ENCODE measurements around the gene AGAP1.

AGAP1 gene

GRCh38 chr2:235723371-235723770, 229.5 kb downstream of the AGAP1 start:
- DNase-seq = no peak

- no peak for DNase-seq
Observed at GRCh38 chr2:235723811-235724465, 230.1 kb downstream of the AGAP1 start.

- no peak for DNase-seq
Observed at GRCh38 chr2:235725016-235725489, 231.2 kb downstream of the AGAP1 start.

GRCh38 chr2:235725841-235726240, 232.0 kb downstream of the AGAP1 start:
- DNase-seq = no peak

- no peak for DNase-seq
Observed at GRCh38 chr2:235726554-235726953, 232.7 kb downstream of the AGAP1 start.

- DNase-seq = no peak
Observed at GRCh38 chr2:235727174-235727573, 233.3 kb downstream of the AGAP1 start.

GRCh38 chr2:235727891-235728799, 234.3 kb downstream of the AGAP1 start:
- DNase-seq = no peak

GRCh38 chr2:235728800-235729556, 235.1 kb downstream of the AGAP1 start:
- DNase-seq = no peak

GRCh38 chr2:235729557-235729947, 235.7 kb downstream of the AGAP1 start:
- no peak for DNase-seq

GRCh38 chr2:235730115-235730514, 236.3 kb downstream of the AGAP1 start:
- no peak for DNase-seq

- no peak for DNase-seq
Observed at GRCh38 chr2:235733761-235734160, 239.9 kb downstream of the AGAP1 start.

GRCh38 chr2:235734168-235734567, 240.3 kb downstream of the AGAP1 start:
- no peak for DNase-seq

- no peak for DNase-seq
Observed at GRCh38 chr2:235734688-235735231, 240.9 kb downstream of the AGAP1 start.

- DNase-seq = no peak
Observed at GRCh38 chr2:235737396-235737795, 243.6 kb downstream of the AGAP1 start.

- no peak for DNase-seq
Observed at GRCh38 chr2:235737840-235738239, 244.0 kb downstream of the AGAP1 start.

- DNase-seq = no peak
Observed at GRCh38 chr2:235739704-235740415, 246.0 kb downstream of the AGAP1 start.

GRCh38 chr2:235740821-235741220, 247.0 kb downstream of the AGAP1 start:
- DNase-seq = peak; percentile 2

- no peak for DNase-seq
Observed at GRCh38 chr2:235744161-235744560, 250.3 kb downstream of the AGAP1 start.

- DNase-seq = no peak
Observed at GRCh38 chr2:235745597-235745996, 251.8 kb downstream of the AGAP1 start.

- peak; percentile 60 for DNase-seq
Observed at GRCh38 chr2:235746257-235746934, 252.6 kb downstream of the AGAP1 start.

GRCh38 chr2:235747001-235747785, 253.3 kb downstream of the AGAP1 start:
- DNase-seq = no peak

Measured in activated CD4-positive, alpha-beta T cell treated with anti-CD3 and anti-CD28 coated beads, Interleukin-2, Interleukin-6, amounts not matched to agents 100 ng/mL and 50 ng/mL, durations not matched to agents 16 hours and 8 hours (primary cell).